GM12873 (cell line): ENCODE results near the gene RFX3.

Source experiments
- TF ChIP-seq, protein P1 (sequence below): IDR thresholded peaks from 2 replicates; pipeline ENCODE4 v1.5.1; 2012; ENCODE audit warnings: low read depth, mild to moderate bottlenecking, moderate library complexity, low read length, control low read depth; ENCODE audit not compliant: insufficient read depth; ENCODE audit errors: missing control alignments

Gene RFX3

DNA sequence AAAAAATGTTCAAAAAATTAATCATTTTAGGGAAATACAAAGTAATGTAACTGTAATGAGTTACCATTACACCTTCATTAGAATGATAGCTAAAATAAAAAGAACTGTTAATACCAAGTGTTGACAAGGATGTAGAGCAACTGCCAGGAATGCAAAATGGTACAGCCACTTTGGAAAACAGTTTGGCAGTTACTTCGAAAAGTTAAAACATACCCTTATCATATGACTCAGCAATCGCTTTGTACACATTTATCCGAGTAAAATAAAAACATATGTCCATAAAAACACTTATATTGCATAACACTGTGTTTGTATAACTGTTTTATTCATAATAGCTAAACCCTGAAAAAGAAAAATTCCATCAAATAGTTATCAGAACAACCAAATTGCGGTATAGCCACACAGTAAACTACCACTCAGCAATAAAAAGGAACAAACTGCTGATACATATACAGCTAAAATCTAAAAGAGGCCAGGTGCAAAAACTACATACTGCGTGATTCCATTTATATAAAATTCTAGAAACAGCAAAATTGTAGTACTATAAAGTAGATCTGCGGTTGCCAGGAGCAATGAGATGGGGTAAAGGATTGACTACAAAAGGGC is 61.7 kb downstream of the RFX3 start:
- TF ChIP-seq, protein P1, sequence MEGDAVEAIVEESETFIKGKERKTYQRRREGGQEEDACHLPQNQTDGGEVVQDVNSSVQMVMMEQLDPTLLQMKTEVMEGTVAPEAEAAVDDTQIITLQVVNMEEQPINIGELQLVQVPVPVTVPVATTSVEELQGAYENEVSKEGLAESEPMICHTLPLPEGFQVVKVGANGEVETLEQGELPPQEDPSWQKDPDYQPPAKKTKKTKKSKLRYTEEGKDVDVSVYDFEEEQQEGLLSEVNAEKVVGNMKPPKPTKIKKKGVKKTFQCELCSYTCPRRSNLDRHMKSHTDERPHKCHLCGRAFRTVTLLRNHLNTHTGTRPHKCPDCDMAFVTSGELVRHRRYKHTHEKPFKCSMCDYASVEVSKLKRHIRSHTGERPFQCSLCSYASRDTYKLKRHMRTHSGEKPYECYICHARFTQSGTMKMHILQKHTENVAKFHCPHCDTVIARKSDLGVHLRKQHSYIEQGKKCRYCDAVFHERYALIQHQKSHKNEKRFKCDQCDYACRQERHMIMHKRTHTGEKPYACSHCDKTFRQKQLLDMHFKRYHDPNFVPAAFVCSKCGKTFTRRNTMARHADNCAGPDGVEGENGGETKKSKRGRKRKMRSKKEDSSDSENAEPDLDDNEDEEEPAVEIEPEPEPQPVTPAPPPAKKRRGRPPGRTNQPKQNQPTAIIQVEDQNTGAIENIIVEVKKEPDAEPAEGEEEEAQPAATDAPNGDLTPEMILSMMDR = no peak

DNA sequence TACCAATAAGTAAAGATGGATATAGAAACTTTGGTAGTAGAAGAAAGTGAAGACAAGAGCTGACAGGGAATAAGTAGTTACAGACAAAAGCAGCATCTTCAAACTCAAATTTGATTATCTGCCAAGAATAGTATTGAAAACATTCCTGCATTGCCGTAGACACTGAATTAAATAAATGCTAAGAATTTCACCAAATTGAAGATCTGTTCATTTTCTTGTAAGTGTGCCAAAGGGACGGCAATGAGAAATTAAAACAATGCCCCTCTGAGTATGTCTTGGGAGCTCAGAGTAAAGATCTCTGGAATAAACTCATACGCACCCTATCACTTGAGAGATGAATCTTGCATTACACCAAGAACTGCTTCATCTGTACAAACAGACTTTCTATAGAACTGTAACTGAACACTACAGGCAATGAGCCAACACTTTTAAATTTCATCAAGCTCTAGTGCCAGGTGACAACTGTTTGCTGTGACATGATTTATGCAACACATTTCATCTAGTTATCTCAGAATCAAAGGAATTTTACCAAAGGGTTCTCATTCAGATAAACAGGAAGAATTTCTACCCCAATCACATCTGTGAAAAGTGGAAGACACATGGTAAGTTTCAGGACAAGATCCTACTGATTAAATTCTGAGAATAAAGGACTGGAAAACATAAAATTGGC is 66.9 kb downstream of the RFX3 start:
- TF ChIP-seq, protein P1 = no peak

DNA sequence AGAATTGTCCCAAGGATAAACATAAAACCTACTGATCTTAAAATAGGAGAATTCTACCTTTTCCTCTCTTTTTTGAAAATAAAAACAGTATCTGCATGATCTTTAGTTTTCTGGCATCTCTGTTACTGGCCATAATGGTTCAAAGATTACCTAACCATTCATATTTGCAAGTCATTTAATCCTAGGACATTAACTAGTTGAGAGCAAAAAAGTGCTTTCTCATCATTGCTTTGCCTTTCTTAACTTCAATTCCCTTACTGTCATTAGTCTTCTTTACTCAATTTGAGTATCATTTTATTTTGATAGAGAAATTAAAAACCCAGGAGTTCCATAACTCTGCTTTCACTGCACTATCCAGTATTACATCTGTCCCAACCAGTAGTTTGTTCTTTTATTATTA is 68.6 kb downstream of the RFX3 start:
- TF ChIP-seq, protein P1 = no peak

DNA sequence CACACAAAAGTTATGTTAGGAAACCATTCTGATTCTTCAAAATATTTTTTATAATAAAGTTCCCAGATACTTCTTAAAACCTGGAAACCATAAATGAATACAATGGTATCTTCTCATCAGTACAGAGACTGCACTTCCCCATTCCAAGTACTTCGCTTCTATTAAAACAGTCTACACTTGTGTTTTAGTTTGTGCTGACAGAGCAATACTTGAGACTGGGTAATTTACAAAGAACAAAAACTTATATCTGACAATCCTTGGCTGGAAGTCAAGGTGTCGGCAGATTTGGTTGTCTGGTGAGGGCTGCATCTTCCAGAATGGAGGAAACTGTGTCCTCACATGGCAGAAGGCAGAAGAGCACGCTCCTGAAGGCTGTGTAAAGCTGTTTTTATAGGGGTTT is 70.1 kb downstream of the RFX3 start:
- TF ChIP-seq, protein P1 = no peak

DNA sequence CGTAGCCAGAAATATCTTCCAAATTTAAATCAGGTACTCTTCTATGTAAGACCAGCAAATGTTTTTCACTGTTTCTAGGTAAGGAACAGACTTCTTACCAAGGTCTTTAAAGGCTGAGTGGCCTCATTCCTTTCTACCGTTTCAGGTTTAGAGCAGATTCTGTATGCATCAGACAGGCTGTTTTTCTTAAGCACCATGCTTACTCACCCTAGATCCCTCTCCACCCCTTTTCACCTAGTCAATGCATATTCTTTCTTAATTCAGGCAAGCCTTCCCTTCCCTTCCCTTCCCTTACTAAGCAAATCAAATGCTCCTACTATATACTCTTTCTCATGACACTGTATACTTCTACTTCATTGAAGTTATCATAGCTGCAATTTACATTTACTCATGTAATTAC is 70.7 kb downstream of the RFX3 start:
- TF ChIP-seq, protein P1 = no peak

DNA sequence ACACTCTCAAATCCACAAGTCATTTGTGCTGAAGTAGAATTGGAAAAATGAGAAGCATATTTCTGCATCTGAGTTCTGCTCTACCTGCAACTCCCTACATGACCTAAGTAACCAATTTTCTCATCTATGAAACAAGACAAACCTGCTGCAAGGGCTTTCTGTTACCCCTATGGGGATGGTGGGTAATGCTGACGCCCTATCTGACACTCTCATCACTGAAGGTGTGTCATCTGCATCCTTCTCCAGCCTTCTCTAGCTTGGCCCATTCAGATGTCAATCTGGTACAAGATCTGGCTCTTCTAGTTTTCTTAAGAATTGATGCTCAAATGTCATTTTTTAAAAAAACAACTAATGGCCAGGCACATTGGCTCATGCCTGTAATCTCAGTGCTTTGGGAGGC is 73.8 kb downstream of the RFX3 start:
- TF ChIP-seq, protein P1 = no peak

DNA sequence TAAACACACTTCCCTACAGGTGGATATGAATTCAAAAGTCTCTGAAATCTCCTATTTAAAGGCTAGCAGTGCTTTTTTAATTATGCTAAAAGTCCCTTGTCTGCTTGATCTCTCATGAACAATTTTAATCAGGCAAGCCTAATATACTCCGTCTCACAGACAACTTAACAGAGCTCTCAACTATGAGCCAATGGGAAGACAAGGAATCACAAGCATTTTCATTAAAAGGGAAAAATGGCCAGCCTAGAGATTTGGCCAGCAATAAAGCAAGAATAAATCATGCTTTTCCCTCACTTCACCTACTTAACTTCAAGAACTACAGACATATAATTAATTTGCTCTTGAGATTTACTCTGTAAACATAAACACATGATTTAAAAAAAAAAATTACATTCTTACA is 78.0 kb downstream of the RFX3 start:
- TF ChIP-seq, protein P1 = no peak
